NCI-H1436 treated with DMSO at 0.1 percent for 48 hours (cell line): Measurements from ENCODE around the gene SLX4IP.

ENCODE experiments used
- DNase-seq: peaks from one replicate; lab custom pipeline; 2025; lab: John Stamatoyannopoulos, UW

Gene SLX4IP

GRCh38 chr20:10633718-10634117, 198.6 kb downstream of the SLX4IP start:
- DNase-seq: no peak

GRCh38 chr20:10634211-10634610, 199.1 kb downstream of the SLX4IP start:
- DNase-seq: no peak

DNA sequence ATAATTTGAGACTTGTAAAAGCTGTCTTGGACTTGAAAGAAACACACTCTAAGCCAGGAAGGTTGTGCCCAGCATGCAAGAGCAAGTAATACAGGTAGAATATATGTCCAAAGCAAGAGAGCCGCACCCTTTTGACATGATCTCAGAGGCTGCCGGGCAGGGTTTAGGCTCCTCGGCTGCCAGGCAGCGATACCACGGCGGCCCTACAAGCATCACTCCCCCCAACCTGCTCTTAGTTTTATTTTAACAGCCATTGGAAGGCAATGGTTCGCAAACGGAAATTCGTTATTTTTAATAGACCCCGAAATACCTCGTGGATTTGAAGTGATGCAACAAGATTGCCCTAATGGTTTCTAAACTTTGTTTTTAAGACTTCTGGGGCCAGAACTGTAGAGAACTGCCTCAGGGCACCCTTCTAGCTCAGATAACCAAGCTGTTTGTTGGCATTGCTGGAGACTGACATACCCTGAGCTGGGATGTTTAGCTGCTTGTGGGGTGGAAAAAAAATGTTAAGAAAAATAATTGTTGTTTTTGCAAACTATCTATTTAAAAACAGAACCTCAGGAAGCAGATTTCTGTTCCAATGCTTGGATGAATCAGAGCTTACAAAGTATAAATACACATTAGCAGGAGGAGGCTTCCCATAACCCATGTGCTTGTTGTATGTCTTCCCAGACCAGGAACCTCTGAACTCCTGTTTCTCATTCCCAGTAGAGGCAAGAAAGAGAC, 199.7 kb downstream of the SLX4IP start:
- DNase-seq: no peak

DNA sequence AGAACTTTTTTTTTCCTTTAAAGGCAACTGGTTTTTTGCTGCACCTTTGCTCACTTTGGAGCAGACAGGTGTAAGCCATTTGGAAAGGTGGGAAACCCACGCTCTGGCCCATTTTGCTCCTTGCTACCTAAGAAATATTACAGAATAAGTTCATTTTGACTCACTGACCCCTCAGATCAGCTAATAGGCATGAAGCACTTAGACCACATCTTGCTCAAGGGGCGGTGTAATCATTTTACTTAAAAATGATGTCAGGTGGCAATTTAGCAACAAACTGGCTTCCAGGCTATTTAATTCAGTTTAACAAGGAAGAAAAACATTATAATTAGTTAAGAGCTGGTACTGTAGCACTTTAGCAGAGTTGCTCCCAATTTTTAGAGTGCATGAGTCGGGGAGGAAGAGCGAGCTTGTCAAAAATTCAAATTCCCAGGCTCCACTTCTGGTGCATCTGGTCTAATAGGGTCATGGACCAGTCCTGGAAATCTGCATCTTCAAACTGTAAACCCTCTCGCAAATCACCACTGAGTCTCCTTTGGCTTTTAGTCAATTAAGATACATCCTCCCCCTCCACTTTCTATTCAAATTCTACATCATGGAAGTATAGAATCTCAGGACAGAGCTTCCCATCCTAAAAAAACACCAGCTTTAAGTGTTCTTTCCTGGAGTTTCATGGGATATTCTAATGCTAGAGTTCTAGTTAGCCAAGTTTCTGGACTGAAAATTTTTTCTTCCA, 200.5 kb downstream of the SLX4IP start:
- no peak for DNase-seq

DNA sequence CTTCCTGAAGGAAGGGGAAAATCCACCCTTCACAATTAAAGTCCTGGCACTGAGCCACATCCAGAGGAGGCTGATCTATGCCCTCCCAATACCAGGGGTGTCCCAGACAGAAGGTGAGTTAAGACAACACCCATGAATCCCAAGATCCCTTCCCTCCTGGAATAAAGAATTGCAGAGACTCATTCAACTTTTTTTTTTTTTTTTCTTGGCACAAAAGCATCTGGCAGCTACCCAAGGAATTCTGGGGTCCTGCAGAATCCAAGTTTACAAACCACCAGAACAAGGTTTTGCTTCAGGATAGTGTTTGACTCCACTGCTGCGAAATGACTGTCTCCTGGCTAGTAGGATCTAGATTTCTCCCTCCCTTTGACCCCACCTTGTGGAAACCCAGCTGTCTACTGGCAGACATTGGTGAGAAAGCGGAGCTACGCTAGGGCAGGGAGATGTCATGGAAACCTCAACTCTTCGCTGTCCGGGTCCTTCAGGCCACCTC, 201.3 kb downstream of the SLX4IP start:
- DNase-seq: no peak

- no peak for DNase-seq
Measured at GRCh38 chr20:10637031-10637559, 202.0 kb downstream of the SLX4IP start.

GRCh38 chr20:10637563-10637962, 202.5 kb downstream of the SLX4IP start:
- no peak for DNase-seq

- DNase-seq: no peak
Measured at GRCh38 chr20:10639077-10639736, 204.1 kb downstream of the SLX4IP start.

DNA sequence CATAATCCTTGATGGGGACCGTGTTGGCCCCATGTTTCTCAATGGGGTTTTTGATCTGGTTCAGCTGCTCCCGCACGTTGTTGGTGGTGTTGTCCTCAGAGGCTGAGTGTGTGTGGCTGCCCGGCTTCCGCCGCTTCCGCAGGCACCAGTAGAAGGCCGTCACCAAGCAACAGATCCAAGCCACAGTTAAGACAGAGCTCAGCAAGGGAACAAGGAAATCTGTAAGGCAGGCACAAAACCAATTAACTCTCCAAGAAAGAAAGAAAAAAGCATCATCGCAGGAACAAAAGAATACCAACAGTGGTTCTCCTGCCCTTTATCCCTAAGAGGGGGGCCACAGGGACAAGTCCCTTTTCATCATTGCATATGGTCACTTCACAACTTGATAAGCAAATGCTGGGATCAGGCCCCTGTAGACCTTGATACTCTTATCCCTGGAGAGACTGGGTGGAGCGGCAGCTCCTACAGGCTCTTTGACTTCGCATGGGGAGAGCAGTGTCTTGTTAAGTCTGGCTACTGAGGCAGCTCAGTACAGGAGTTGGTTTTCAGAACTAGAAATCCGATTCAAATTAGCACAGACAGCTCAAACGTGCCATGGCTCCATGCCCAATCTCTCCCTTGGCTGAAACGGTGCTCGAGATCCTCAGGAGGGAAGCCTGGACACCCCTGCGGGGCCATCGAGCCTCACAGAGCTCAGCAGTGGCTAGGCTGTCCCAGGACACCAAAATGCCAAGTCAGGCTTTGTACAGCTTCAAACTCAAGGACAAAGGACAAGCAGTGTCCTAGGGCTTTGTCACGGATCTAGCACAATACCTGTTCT, 204.8 kb downstream of the SLX4IP start:
- no peak for DNase-seq

- no peak for DNase-seq
Measured at GRCh38 chr20:10640897-10641296, 205.8 kb downstream of the SLX4IP start.

GRCh38 chr20:10641467-10641866, 206.4 kb downstream of the SLX4IP start:
- DNase-seq: no peak

GRCh38 chr20:10641893-10642292, 206.8 kb downstream of the SLX4IP start:
- no peak for DNase-seq

DNA sequence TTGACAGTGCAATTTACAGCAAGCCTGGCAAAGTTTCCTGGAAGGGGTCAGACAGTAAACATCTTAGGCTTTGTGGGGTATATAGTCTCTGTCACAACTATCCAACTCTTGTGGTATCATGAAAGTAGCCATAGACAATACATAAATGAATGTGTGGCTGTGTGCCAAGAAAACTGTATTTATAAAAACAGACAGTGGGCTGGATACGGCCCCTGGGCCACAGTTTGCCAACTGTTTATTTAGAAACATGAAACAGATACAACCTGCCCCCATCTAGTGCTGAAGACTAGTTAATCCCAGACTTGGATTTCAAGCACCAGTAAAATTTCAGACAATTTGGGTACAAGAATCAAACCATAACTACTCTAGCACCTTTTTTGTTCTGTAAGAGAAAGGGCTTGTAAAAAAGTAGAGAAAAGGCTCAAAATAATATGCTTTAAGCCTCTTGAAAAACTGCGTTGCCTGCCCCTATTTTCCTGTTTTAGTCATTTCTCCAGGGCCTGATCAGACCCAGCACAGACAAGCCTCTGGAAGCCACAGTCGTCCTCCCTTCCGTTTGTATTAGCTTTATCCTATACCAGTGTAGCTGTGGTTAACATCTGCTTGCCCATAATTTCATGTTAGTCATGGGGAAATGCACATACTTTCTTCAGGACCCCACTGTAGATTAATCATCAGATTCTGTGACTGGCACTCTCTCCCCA, 207.9 kb downstream of the SLX4IP start:
- DNase-seq: no peak

DNA sequence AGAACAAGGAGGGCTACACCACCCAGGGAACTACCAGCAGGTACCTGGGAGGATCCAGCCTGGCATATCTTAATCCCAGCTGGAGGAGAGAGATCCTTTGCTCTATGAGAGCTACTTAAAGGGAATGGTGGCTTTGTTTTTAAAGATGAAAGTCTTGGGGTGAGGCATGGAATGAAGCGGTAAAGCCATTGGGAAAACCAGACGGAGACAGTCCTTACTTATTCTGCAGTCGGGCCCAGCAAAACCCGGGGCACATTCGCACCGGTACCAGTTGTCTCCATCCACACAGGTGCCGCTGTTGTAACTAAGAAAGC, 208.4 kb downstream of the SLX4IP start:
- DNase-seq: no peak

- DNase-seq: no peak
Measured at GRCh38 chr20:10644458-10645204, 209.5 kb downstream of the SLX4IP start.

GRCh38 chr20:10645205-10645570, 210.1 kb downstream of the SLX4IP start:
- DNase-seq: no peak

DNA sequence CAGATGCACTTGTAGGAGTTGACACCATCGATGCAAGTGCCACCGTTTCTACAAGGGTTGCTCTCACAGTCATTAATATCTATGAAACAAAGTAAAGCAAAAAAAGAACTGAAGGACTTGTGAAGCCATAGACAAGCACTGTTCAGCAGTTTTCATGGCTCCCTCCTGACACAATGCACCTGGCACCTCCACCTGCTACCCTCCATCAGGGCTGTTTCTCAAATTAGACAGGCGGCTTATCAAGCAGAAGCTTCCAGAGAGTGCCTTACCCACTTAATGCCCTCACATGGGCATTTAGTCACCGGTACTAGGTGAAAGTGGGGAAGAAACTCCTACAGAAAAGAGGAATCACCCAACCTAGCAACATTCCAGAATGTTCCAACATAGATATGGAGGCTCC, 210.9 kb downstream of the SLX4IP start:
- DNase-seq: no peak

DNA sequence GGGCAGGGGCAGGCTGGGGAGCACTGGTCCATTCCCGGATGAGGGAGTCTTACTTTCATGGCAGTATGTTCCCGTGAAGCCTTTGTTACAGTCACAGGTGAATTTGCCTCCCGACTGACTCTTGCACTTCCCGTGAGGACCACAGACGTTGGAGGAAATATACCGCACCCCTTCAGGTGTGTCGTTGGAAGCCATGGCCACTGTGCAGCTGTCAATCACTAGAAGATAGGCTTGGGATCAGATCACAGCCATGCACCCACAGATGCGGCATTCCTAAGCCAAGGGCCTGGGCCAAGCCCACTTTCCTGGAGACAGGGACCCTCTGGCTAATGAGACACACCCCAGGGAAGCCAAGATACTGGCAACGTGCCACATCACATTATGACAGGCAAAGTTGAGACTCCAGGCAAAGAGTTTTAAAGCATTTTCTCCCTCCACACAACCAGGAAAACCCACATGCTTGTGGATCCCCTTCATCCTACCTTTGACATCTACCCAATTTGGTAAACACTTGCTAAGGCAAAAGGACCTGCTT, 211.8 kb downstream of the SLX4IP start:
- no peak for DNase-seq

DNA sequence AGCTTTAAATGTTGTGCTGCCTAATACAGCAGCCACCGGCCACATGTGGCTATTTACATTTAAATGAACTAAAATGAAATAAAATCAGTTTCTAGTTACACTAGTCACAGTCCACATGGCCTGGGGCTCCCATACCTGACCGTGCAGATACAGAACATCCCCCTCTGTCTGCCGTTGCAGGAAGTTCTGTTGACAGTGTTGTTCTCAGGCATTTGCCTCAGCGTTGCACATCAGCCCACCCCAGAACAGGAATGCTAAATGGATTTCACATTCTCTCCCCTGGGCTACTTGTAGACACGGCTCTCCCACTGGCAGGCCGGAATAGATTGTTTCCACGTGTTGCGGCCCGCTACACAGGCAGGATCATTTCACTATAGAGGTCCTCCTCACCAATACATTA, 212.4 kb downstream of the SLX4IP start:
- DNase-seq: no peak

GRCh38 chr20:10647909-10648308, 212.8 kb downstream of the SLX4IP start:
- DNase-seq: no peak
